ENCODE data around the gene WDSUB1.

Gene WDSUB1

GRCh38 chr2:159214325-159214865 lies 72.1 kb downstream of the WDSUB1 start:
- TF ChIP-seq, protein P1, sequence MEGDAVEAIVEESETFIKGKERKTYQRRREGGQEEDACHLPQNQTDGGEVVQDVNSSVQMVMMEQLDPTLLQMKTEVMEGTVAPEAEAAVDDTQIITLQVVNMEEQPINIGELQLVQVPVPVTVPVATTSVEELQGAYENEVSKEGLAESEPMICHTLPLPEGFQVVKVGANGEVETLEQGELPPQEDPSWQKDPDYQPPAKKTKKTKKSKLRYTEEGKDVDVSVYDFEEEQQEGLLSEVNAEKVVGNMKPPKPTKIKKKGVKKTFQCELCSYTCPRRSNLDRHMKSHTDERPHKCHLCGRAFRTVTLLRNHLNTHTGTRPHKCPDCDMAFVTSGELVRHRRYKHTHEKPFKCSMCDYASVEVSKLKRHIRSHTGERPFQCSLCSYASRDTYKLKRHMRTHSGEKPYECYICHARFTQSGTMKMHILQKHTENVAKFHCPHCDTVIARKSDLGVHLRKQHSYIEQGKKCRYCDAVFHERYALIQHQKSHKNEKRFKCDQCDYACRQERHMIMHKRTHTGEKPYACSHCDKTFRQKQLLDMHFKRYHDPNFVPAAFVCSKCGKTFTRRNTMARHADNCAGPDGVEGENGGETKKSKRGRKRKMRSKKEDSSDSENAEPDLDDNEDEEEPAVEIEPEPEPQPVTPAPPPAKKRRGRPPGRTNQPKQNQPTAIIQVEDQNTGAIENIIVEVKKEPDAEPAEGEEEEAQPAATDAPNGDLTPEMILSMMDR (IDR thresholded peaks at IDR 0.05; ENCODE audit: borderline replicate concordance, insufficient read depth, low read depth, low read length) = no peak
- no peak overlapping the region for H3K4me3 ChIP-seq (ENCODE audit: low read depth, low read length)

- TF ChIP-seq, protein P1 (IDR thresholded peaks at IDR 0.05; ENCODE audit: borderline replicate concordance, insufficient read depth, low read depth, low read length) = no peak
- H3K4me3 ChIP-seq (ENCODE audit: low read depth, low read length) = no peak overlapping the region
These were observed 73.2 kb downstream of the WDSUB1 start for GRCh38 chr2:159213296-159213695.

GRCh38 chr2:159211447-159212396 lies 74.8 kb downstream of the WDSUB1 start:
- TF ChIP-seq, protein P1 (IDR thresholded peaks at IDR 0.05; ENCODE audit: borderline replicate concordance, insufficient read depth, low read depth, low read length) = no peak
- H3K4me3 ChIP-seq (ENCODE audit: low read depth, low read length) = no peak overlapping the region

DNA sequence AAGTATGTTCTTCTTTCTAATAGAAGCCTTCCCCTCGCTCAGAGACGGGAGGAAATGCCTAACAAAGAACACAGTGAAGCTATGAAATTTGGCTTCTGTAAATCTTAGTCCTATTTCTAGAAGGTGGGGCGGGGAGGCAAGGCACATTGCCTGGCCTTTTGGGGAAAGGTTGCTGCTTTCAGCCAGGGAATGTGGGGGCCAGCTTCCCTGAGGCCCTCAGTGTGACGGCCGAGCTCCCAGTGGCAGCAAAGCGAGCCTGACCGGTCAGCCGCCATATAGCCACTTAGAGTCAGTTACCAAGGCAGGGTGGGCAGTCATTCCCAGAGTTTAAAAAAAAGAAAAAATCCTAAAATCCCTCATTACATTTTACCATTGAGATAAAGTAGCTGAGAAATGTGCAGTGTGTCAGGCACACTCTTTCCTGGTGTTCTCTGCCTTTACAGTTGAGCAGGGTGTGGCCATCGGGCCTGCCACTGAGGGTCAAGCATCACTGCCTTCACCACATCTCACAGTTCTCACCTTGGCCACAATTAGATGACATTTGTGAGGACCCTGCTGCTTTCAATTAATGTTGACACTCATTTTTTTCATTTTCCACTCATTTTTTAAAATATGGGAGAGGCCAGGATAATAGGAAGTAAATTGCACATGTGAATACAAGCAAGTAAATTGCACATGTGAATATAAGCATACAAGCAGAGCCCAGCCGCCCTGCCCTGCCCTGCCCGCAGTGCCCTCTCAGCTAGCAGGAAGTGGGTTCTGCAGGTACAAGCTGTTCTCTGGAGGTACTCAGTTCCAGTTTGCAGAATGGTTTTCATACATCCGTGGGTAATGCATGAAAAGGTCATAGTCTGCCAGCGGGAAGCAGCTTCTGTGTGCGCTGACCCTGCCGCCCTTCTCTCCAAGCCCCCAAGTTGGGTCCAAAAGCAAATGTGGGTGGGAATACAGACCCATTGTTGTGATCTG lies 76.9 kb downstream of the WDSUB1 start:
- TF ChIP-seq, protein P1 (IDR thresholded peaks at IDR 0.05; ENCODE audit: borderline replicate concordance, insufficient read depth, low read depth, low read length) = no peak
- no peak overlapping the region for H3K4me3 ChIP-seq (ENCODE audit: low read depth, low read length)

DNA sequence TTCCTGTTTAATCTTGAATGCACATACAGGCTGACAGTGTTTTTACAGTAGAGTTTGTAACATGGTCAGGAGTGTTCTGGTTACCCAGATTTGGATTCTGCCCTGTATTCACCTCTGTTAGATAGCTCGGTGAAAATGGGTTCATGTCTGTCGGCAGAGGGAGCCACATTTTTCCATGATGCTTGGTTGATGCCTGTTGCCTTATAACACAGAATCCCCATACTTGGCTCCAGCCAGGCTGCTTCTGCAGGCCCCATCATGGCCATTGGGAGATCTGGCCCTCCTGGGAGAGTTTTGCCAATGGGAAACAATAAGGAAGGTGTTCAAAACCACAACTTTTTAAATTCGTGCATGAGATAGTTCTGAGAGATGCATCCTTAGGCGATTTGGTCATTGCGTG lies 78.1 kb downstream of the WDSUB1 start:
- no peak overlapping the region for H3K4me3 ChIP-seq (ENCODE audit: low read depth, low read length)
- TF ChIP-seq, protein P1 (IDR thresholded peaks at IDR 0.05; ENCODE audit: borderline replicate concordance, insufficient read depth, low read depth, low read length) = no peak

- TF ChIP-seq, protein P1 (IDR thresholded peaks at IDR 0.05; ENCODE audit: borderline replicate concordance, insufficient read depth, low read depth, low read length) = no peak
- H3K4me3 ChIP-seq (ENCODE audit: low read depth, low read length) = no peak overlapping the region
These were observed 79.6 kb downstream of the WDSUB1 start for GRCh38 chr2:159206736-159207380.

All from GM12875 (cell line).